CD4-positive, alpha-beta memory T cell (primary cell): ENCODE measurements around the gene ANGEL2. TPM values are rescaled to one million over a fixed set of nuclear protein-coding genes. Genes with fewer than 3 reads are reported as not detected.

Experiments used
- CTCF ChIA-PET: fragments of 350-600 bp; sonication (Branson Sonifier 250); formaldehyde crosslinking; loops from one replicate; lab custom pipeline; 2021; ENCODE audit warnings: inconsistent platforms; ENCODE audit not compliant: partially characterized antibody; lab: Charles Lee
- POLR2A ChIA-PET: fragments of 350-600 bp; sonication (Branson Sonifier 250); formaldehyde crosslinking; loops from one replicate; lab custom pipeline; 2021; ENCODE audit not compliant: partially characterized antibody; lab: Charles Lee
- DNase-seq, 5 donors: peaks; one replicate each; pipeline versions ENCODE4 v3.0.0 to v3.0.0-alpha.2; 2020 to 2022; ENCODE audit warnings: mixed read lengths in 1 of 5
- H3K27ac ChIP-seq: one replicate; pipeline ENCODE4 v1.7.0; 2013; ENCODE audit warnings: low read depth, low read length
- H3K27me3 ChIP-seq: 2 replicates; pipeline ENCODE4 v1.7.0; 2013; ENCODE audit warnings: mild to moderate bottlenecking, low read length, moderate library complexity; ENCODE audit not compliant: insufficient read depth
- H3K36me3 ChIP-seq: 2 replicates; pipeline ENCODE4 v1.7.0; 2013; ENCODE audit warnings: mild to moderate bottlenecking, low read length, moderate library complexity; ENCODE audit not compliant: insufficient read depth
- H3K4me1 ChIP-seq: 2 replicates; pipeline ENCODE4 v1.7.0; 2013; ENCODE audit warnings: mild to moderate bottlenecking, low read length, moderate library complexity; ENCODE audit not compliant: insufficient read depth
- H3K4me3 ChIP-seq, 2 donors: one replicate each; pipeline ENCODE4 v1.7.0; 2013; ENCODE audit warnings: low read length in 2 of 2, mild to moderate bottlenecking in 1 of 2
- H3K9me3 ChIP-seq, 2 donors: one replicate each; pipeline ENCODE4 v1.7.0; 2013; ENCODE audit warnings: low read length in 2 of 2, control low read depth in 1 of 2; ENCODE audit not compliant: control insufficient read depth in 1 of 2
- H3K27ac Mint-ChIP-seq, 7 donors: one replicate each; pipeline ENCODE4 v1.8.0; 2020 to 2021; ENCODE audit warnings: mixed read lengths in 7 of 7, mild to moderate bottlenecking in 6 of 7, inconsistent platforms in 3 of 7, moderate library complexity in 3 of 7
- H3K27me3 Mint-ChIP-seq, 2 donors: one replicate each; pipeline ENCODE4 v1.8.0; 2020 to 2021; ENCODE audit warnings: mixed read lengths in 2 of 2
- H3K36me3 Mint-ChIP-seq, 2 donors: one replicate each; pipeline ENCODE4 v1.8.0; 2020 to 2021; ENCODE audit warnings: mixed read lengths in 2 of 2, inconsistent platforms in 1 of 2, mild to moderate bottlenecking in 1 of 2
- H3K4me1 Mint-ChIP-seq, 4 donors: one replicate each; pipeline ENCODE4 v1.8.0; 2020 to 2021; ENCODE audit warnings: mixed read lengths in 4 of 4, mild to moderate bottlenecking in 1 of 4
- H3K4me3 Mint-ChIP-seq, 8 donors: one replicate each; pipeline ENCODE4 v1.8.0; 2020 to 2021; ENCODE audit warnings: mixed read lengths in 8 of 8, mild to moderate bottlenecking in 7 of 8, moderate library complexity in 6 of 8, inconsistent platforms in 3 of 8
- H3K9me3 Mint-ChIP-seq, 8 donors: one replicate each; pipeline ENCODE4 v1.8.0; 2020 to 2021; ENCODE audit warnings: mixed read lengths in 8 of 8, mild to moderate bottlenecking in 5 of 8, inconsistent platforms in 3 of 8, moderate library complexity in 1 of 8
- intact Hi-C: fragments of 100-400 bp; cut with micrococcal nuclease; formaldehyde crosslinking; loops from one replicate; pipeline ENCODE4 v1.15.1; 2023
- polyA plus RNA-seq, 2 donors: library from polyadenylated mRNA; unstranded; fragments of 300-500 nt; fragmentation: Illumina TruSeq; gene quantifications; one replicate each; pipeline ENCODE4 v1.2.3, GENCODE V29; 2021
- total RNA-seq, 2 experiments: library from RNA; stranded (reverse); gene quantifications; one replicate each; pipeline ENCODE4 v1.2.3, GENCODE V29; 2021

ANGEL2 gene
- total and polyA plus RNA-seq, 4 experiments from 2014 or later = 22.3 to 81.4 (median 53.1) TPM

DNA sequence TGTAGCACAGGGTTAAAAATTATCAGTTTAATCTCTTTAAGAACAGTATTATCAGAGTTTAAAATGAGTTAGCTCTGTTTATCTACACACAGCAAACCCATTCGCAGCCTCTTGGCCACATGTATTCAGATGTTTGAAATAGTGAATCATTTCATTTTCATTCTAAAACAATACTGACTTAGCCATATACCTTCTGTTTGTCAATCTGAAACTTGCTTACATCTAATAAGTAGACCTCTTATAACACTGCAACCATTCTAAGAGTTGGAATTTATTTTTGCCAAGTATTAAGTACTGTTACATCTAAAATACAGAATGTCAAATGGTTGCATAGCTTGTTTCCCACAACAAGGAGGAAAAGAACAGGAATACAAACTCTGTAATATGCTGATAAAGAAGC lies 25.4 kb downstream of the ANGEL2 start:
- Mint-ChIP-seq H3K27me3 (no peaks in the 10 kb centered on the region), H3K9me3 (no peaks in the 10 kb centered on the region), H3K4me1 (peaks cover 0 to 2% (median 0%) of the 10 kb centered on the region in 4 donors), H3K36me3 (peaks cover 11 to 39% of the 10 kb centered on the region in 2 donors), H3K27ac (peak overlapping the region in 2 of 7 donors; percentile 63 to 84), H3K4me3 (no peak overlapping the region)
- intact Hi-C loops = no loop called here
- H3K4me3 ChIP-seq = no peak overlapping the region
- H3K27ac ChIP-seq = no peak overlapping the region
- H3K9me3 ChIP-seq = no peaks in the 10 kb centered on the region
- ChIA-PET POLR2A (no interaction called here), CTCF (interaction anchor here (1.2 to 2.0 kb wide), 2 partner anchors 325 to 534 kb away, joined by 3 to 9 read pairs; no protein-coding TSS in a partner anchor)
- DNase-seq = no peak
- no peaks in the 10 kb centered on the region for H3K27me3 ChIP-seq
- H3K36me3 ChIP-seq = peaks cover 4% of the 10 kb centered on the region
- H3K4me1 ChIP-seq = no peaks in the 10 kb centered on the region

DNA sequence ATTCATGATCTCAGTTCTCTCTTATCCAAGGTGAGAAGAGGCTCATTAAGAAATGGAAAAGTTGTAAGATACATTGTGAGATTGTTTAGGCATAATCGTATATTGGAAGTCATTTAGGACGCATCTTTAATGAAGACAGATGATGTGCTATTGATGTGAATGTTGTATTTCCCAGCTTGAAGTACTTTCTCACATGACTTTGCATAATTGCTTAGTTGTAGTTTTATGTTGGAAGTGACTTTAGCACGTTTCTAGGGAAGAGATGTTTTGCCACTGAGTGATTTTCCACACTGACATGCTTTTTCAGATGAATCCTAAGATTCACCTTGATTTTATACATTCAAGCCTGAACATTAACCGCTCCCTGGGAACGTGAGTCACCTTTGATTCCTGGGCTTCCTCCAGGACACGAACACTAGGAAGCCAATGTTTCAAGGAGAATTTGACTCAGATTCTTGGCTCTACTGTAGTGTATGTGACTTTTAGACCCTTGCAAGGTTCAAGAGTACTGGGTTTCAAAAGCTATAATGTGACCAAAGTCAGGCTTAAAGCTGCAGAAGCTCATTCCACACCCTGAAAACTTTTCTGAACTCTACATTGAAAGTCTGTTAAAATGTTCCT lies 27.9 kb downstream of the ANGEL2 start:
- Histone ChIP-seq H3K4me1 (no peaks in the 10 kb centered on the region), H3K27me3 (no peaks in the 10 kb centered on the region), H3K27ac (no peak overlapping the region), H3K9me3 (no peaks in the 10 kb centered on the region), H3K36me3 (no peaks in the 10 kb centered on the region), H3K4me3 (no peak overlapping the region)
- intact Hi-C loops = no loop called here
- POLR2A ChIA-PET = no interaction called here
- CTCF ChIA-PET = no interaction called here
- Mint-ChIP-seq H3K4me1 (peaks cover 0 to 2% (median 0%) of the 10 kb centered on the region in 4 donors), H3K36me3 (peaks cover 6 to 29% of the 10 kb centered on the region in 2 donors), H3K9me3 (no peaks in the 10 kb centered on the region), H3K27ac (peak overlapping the region in 1 of 7 donors; percentile 65), H3K4me3 (no peak overlapping the region), H3K27me3 (no peaks in the 10 kb centered on the region)
- no peak for DNase-seq

DNA sequence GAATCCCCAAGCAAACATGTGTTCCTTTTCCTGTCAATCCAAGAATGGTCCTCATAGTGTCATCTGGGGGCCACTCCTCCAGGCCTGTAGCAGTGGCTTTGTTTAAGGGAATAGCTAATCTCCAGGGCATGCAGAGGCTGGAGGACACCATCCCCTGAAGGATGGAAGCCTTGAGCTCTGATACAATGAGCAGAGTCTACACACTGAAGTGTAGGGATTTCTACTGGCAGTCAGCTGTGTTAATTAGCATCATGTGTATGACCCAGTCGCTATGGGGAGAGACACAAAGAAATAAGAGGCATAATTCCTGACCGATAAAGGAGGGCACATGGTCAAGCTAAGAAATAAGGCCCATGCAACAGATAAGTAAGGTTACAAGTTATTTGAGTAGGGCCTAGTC lies 29.1 kb downstream of the ANGEL2 start:
- Histone ChIP-seq H3K27ac (no peak overlapping the region), H3K4me1 (no peaks in the 10 kb centered on the region), H3K9me3 (no peaks in the 10 kb centered on the region), H3K4me3 (no peak overlapping the region), H3K36me3 (no peaks in the 10 kb centered on the region), H3K27me3 (no peaks in the 10 kb centered on the region)
- Mint-ChIP-seq H3K36me3 (peaks cover 0 to 23% of the 10 kb centered on the region in 2 donors), H3K27me3 (no peaks in the 10 kb centered on the region), H3K4me3 (no peak overlapping the region), H3K9me3 (no peaks in the 10 kb centered on the region), H3K4me1 (peaks cover 0 to 3% (median 2%) of the 10 kb centered on the region in 4 donors), H3K27ac (peak overlapping the region in 1 of 7 donors; percentile 48)
- ChIA-PET CTCF (interaction anchor here (0.5 to 1.9 kb wide), 2 partner anchors 9 to 186 kb away, joined by 3 to 7 read pairs; no protein-coding TSS in a partner anchor), POLR2A (no interaction called here)
- intact Hi-C loops = no loop called here
- DNase-seq = no peak

GRCh38 chr1:212984522-212985291 lies 31.0 kb downstream of the ANGEL2 start:
- POLR2A ChIA-PET = interaction anchor here (0.5 kb wide), 1 partner anchor 649 kb away, joined by 3 read pairs; no protein-coding TSS in a partner anchor
- H3K9me3 Mint-ChIP-seq = no peaks in the 10 kb centered on the region
- H3K4me3 ChIP-seq = no peak overlapping the region
- CTCF ChIA-PET = interaction anchor here (1.6 kb wide), 1 partner anchor 11 kb away, joined by 5 read pairs; no protein-coding TSS in a partner anchor
- H3K27me3 Mint-ChIP-seq = no peaks in the 10 kb centered on the region
- H3K36me3 ChIP-seq = no peaks in the 10 kb centered on the region
- H3K9me3 ChIP-seq = no peaks in the 10 kb centered on the region
- no peak for DNase-seq
- peaks cover 1 to 4% (median 2%) of the 10 kb centered on the region in 4 donors for H3K4me1 Mint-ChIP-seq
- H3K27me3 ChIP-seq = no peaks in the 10 kb centered on the region
- H3K27ac Mint-ChIP-seq = no peak overlapping the region
- H3K27ac ChIP-seq = no peak overlapping the region
- H3K36me3 Mint-ChIP-seq = peaks cover 0 to 10% of the 10 kb centered on the region in 2 donors
- no peaks in the 10 kb centered on the region for H3K4me1 ChIP-seq
- intact Hi-C loops = no loop called here
- H3K4me3 Mint-ChIP-seq = no peak overlapping the region

GRCh38 chr1:212983482-212983881 lies 32.2 kb downstream of the ANGEL2 start:
- no peak overlapping the region for H3K27ac Mint-ChIP-seq
- intact Hi-C loops = no loop called here
- no peak for DNase-seq
- Histone ChIP-seq H3K27ac (no peak overlapping the region), H3K36me3 (no peaks in the 10 kb centered on the region), H3K27me3 (no peaks in the 10 kb centered on the region), H3K4me3 (no peak overlapping the region), H3K4me1 (no peaks in the 10 kb centered on the region), H3K9me3 (no peaks in the 10 kb centered on the region)
- no peaks in the 10 kb centered on the region for H3K9me3 Mint-ChIP-seq
- peaks cover 3 to 13% (median 6%) of the 10 kb centered on the region in 4 donors for H3K4me1 Mint-ChIP-seq
- ChIA-PET POLR2A (no interaction called here), CTCF (no interaction called here)
- H3K36me3 Mint-ChIP-seq = no peaks in the 10 kb centered on the region
- H3K4me3 Mint-ChIP-seq = no peak overlapping the region
- peaks cover 4 to 7% of the 10 kb centered on the region in 2 donors for H3K27me3 Mint-ChIP-seq

DNA sequence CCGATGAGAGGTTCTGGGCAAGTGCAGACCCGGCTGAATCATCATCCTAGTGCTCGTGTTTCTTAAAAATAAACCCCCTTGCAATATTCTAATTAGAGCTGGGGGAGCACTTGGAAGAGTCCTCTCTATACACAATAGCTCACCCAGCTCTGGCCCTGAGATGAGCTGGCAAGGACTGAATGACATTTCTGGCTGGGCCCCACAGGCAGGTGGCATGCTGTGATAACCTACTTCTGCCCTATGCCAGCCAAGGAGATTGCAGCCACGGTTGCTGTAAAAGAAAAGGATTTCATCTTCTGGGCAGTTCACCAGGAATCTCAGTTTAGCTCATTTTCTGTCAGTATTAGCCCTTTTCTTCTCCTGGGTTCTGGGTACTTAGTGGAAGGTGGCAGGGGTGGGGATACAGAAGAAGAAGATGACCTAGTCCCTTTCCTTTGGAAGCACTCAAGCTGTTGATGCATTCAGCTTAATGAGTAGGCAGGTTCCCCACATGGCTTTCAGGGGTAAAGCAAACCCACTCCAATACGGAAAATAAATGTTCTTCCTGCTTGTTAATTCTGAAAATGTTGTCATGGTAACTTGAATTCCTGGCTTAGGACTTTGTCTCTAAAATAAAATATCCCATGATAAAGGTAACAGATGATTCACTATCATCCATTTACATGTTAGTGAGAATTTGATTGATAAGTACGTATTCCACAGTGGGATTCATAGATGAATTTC lies 33.1 kb downstream of the ANGEL2 start:
- Histone ChIP-seq H3K27ac (no peak overlapping the region), H3K9me3 (no peaks in the 10 kb centered on the region), H3K36me3 (no peaks in the 10 kb centered on the region), H3K27me3 (no peaks in the 10 kb centered on the region), H3K4me3 (no peak overlapping the region), H3K4me1 (peaks cover 8% of the 10 kb centered on the region)
- Mint-ChIP-seq H3K27me3 (peaks cover 4 to 7% of the 10 kb centered on the region in 2 donors), H3K36me3 (no peaks in the 10 kb centered on the region), H3K4me1 (peaks cover 3 to 16% (median 6%) of the 10 kb centered on the region in 4 donors), H3K4me3 (no peak overlapping the region), H3K27ac (no peak overlapping the region), H3K9me3 (no peaks in the 10 kb centered on the region)
- ChIA-PET POLR2A (no interaction called here), CTCF (no interaction called here)
- intact Hi-C loops = no loop called here
- no peak for DNase-seq
